ENCODE data around the gene SLIT2.

Gene SLIT2

GRCh38 chr4:20251796-20252655, at the start of gene SLIT2:
TSS of gene SLIT2 (plus strand) at chr4:20251905. CDS start at chr4:20253816, 1,911 bp downstream.
- in situ Hi-C loops (cut with MboI; ENCODE audit: low sequenced_read_pairs) = no loop called here

GRCh38 chr4:20203508-20203907, 48.2 kb upstream of the SLIT2 start:
- in situ Hi-C loops (cut with MboI; ENCODE audit: low sequenced_read_pairs) = no loop called here

GRCh38 chr4:20217521-20217920, 34.2 kb upstream of the SLIT2 start:
- in situ Hi-C loops (cut with MboI; ENCODE audit: low sequenced_read_pairs) = no loop called here

GRCh38 chr4:20217951-20218350, 33.8 kb upstream of the SLIT2 start:
- in situ Hi-C loops (cut with MboI; ENCODE audit: low sequenced_read_pairs) = no loop called here

- in situ Hi-C loops (cut with MboI; ENCODE audit: low sequenced_read_pairs) = no loop called here
Measured at GRCh38 chr4:20219521-20219920, 32.2 kb upstream of the SLIT2 start.

GRCh38 chr4:20237894-20238537, 13.7 kb upstream of the SLIT2 start:
- in situ Hi-C loops (cut with MboI; ENCODE audit: low sequenced_read_pairs) = no loop called here

GRCh38 chr4:20248155-20248558, 3.5 kb upstream of the SLIT2 start:
- in situ Hi-C loops (cut with MboI; ENCODE audit: low sequenced_read_pairs) = no loop called here

- in situ Hi-C loops (cut with MboI; ENCODE audit: low sequenced_read_pairs) = no loop called here
Measured at GRCh38 chr4:20249333-20249732, 2.4 kb upstream of the SLIT2 start.

GRCh38 chr4:20251031-20251795, 492 bp upstream of the SLIT2 start:
- in situ Hi-C loops (cut with MboI; ENCODE audit: low sequenced_read_pairs) = no loop called here

GRCh38 chr4:20252656-20253282, 1.1 kb downstream of the SLIT2 start:
- in situ Hi-C loops (cut with MboI; ENCODE audit: low sequenced_read_pairs) = no loop called here

GRCh38 chr4:20253283-20253734, 1.6 kb downstream of the SLIT2 start:
- in situ Hi-C loops (cut with MboI; ENCODE audit: low sequenced_read_pairs) = no loop called here

GRCh38 chr4:20253735-20254409, 2.2 kb downstream of the SLIT2 start:
- in situ Hi-C loops (cut with MboI; ENCODE audit: low sequenced_read_pairs) = no loop called here

GRCh38 chr4:20254511-20255250, 3.0 kb downstream of the SLIT2 start:
- in situ Hi-C loops (cut with MboI; ENCODE audit: low sequenced_read_pairs) = no loop called here

- in situ Hi-C loops (cut with MboI; ENCODE audit: low sequenced_read_pairs) = no loop called here
Measured at GRCh38 chr4:20255251-20255586, 3.5 kb downstream of the SLIT2 start.

GRCh38 chr4:20255823-20256222, 4.1 kb downstream of the SLIT2 start:
- in situ Hi-C loops (cut with MboI; ENCODE audit: low sequenced_read_pairs) = no loop called here

GRCh38 chr4:20256381-20256881, 4.7 kb downstream of the SLIT2 start:
- in situ Hi-C loops (cut with MboI; ENCODE audit: low sequenced_read_pairs) = no loop called here

GRCh38 chr4:20259707-20260106, 8.0 kb downstream of the SLIT2 start:
- in situ Hi-C loops (cut with MboI; ENCODE audit: low sequenced_read_pairs) = no loop called here

- in situ Hi-C loops (cut with MboI; ENCODE audit: low sequenced_read_pairs) = no loop called here
Measured at GRCh38 chr4:20260821-20261220, 9.1 kb downstream of the SLIT2 start.

- in situ Hi-C loops (cut with MboI; ENCODE audit: low sequenced_read_pairs) = no loop called here
Measured at GRCh38 chr4:20262221-20262620, 10.5 kb downstream of the SLIT2 start.

- in situ Hi-C loops (cut with MboI; ENCODE audit: low sequenced_read_pairs) = no loop called here
Measured at GRCh38 chr4:20264688-20265087, 13.0 kb downstream of the SLIT2 start.

Data from HL-60/S4 treated with retinoic acid at 250 ng/mL for 4 days and 3 days (cell line).